Tracheal epithelial cell (primary cell): Measurements from ENCODE around the gene GPR42. TPM values are rescaled to one million over a fixed set of nuclear protein-coding genes. Genes with fewer than 3 reads are reported as not detected.

Experiments used
- total RNA-seq: library from RNA; depleted of rRNA; stranded (reverse); fragments of >200 nt; gene quantifications from 2 replicates; pipeline ENCODE4 v1.2.1, GENCODE V29; 2014

The GPR42 gene, protein sequence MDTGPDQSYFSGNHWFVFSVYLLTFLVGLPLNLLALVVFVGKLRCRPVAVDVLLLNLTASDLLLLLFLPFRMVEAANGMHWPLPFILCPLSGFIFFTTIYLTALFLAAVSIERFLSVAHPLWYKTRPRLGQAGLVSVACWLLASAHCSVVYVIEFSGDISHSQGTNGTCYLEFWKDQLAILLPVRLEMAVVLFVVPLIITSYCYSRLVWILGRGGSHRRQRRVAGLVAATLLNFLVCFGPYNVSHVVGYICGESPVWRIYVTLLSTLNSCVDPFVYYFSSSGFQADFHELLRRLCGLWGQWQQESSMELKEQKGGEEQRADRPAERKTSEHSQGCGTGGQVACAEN
- not detected in 2 replicates for total RNA-seq

DNA sequence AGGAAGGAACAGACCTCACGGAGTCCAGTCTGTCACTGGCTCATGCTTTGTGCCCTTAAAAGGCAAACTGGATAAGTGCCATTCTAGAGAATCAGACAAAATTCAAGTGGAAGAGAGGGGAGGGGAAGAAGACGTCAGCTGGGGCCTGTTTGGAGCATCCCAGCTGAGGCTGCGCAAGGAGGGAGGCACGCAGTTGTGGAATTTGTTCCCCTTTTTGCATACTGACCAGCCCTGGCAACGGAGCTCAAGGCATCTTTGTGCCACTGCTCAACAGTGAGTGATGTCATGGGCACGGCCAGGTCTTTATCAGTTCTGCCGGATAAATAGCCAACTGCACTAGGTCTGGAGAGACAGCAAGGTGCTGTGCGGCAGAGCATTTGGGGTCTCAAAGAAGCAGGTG lies at the start of gene GPR42:
TSS of gene GPR42 (plus strand) at position 347 of the 400 bp plus-strand sequence. CDS start 292 bp downstream, outside the sequence.

DNA sequence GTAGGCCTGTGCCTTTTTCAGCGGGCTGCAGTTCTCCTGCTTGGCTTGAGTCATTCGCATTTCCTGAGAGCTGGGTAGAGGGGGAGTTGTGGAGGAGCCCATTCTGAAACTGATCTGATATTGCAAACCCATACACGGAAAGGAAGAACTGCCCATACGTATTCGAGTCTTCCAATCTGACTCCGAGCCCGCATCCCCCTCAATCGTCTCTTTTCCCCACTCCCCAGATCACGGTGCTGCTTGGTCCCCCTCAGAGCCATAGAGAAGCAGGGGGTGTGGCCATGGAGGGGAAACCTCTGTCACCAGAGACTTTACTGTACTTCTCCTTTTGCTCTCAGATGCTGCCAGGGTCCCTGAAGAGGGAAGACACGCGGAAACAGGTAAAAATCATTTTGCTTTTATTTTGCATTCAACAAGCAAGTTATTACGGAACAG lies 42.0 kb upstream of the GPR42 start, which contains the start of gene CD22:
TSS of gene CD22 (plus strand) at position 337 of the 435 bp plus-strand sequence. CDS start 2,854 bp downstream, outside the sequence.

DNA sequence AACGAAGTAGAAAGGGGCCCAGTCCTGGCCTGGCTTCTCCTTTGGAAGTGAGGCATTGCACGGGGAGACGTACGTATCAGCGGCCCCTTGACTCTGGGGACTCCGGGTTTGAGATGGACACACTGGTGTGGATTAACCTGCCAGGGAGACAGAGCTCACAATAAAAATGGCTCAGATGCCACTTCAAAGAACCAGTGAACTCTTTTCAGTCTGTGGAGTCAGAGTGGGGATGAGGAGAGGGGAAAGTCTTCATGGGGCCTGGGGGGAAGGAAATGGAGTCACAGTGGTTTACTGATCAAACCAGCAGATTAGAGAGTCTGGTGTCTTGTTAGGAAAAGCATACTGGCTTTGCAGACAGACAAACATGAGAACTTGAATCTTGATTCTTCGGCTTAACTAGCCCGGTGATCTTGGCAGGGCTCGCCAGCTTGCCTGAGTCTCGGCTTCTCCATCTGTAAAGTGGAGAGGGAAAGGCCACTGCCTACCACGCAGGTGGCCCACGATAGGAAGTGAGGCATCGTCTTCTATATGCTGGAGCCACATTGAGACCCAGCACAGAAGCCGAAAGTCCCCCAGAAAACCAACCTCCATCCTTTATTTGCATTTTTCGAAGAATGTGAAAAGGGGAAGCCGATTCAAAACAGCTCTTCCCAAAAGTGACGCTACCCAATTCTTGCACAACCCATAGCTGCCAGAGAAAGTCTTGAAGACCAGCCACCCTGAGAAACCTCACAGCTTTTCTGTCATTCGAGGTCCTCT lies 23.5 kb upstream of the GPR42 start, which contains the start of gene FFAR1:
TSS of gene FFAR1 (plus strand) at position 732 of the 759 bp plus-strand sequence. CDS start 3,650 bp downstream, outside the sequence.

DNA sequence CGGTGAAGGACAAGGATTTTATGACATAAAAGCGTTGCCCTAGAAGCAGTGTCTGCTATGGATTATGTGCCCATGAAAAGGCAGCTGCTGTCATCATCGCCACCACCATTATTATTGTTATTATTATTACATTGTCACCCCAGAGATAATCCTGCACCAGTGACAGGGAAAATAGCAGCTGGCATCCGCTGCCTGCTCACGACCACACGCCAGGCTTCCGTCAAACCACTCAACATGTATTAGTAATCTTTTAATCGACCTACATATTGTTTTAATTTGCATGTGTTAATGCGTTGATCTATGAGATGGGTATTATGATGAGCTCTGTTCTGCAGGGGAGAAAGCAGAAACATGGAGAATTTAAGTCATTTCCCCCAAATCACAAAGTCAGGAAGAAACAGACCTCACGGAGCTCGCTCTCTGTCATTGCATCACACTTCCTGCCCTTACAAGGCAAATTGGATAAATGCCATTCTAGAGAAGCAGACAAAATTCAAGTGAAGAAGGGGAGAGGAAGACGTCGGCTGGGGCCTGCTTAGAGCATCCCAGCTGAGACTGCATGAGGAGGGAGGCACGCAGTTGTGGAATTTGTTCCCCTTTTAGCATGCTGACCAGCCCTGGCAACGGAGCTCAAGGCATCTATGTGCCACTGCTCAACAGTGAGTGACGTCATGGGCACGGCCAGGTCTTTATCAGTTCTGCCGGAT lies 12.8 kb upstream of the GPR42 start, which contains the start of gene FFAR3:
TSS of gene FFAR3 (plus strand) at position 594 of the 707 bp plus-strand sequence. CDS start 431 bp downstream, outside the sequence.

Other genes starting within 250 kb of the GPR42 start
- gene LGI4, start 236.0 kb upstream of the GPR42 start, total RNA-seq, result under 0.01 TPM in 1 of 2 replicates, not detected in the other
- not detected in 2 replicates for gene FXYD1, start 232.2 kb upstream of the GPR42 start, total RNA-seq
- not detected in 2 replicates for gene FXYD7, start 227.8 kb upstream of the GPR42 start, total RNA-seq
- 8.2 and 12.8 TPM in 2 replicates for gene FXYD5, start 216.3 kb upstream of the GPR42 start, total RNA-seq
- not detected in 2 replicates for gene FAM187B, start 142.3 kb upstream of the GPR42 start, total RNA-seq
- gene LSR, start 122.1 kb upstream of the GPR42 start, total RNA-seq, result 45.0 and 50.6 TPM in 2 replicates
- gene USF2, start 102.1 kb upstream of the GPR42 start, total RNA-seq, result 41.4 and 53.7 TPM in 2 replicates
- under 0.01 TPM in 1 of 2 replicates, not detected in the other for gene HAMP, start 88.5 kb upstream of the GPR42 start, total RNA-seq
- gene MAG, start 78.9 kb upstream of the GPR42 start, total RNA-seq, result not detected in 2 replicates
- not detected in 2 replicates for gene CD22, start 41.9 kb upstream of the GPR42 start, total RNA-seq
- under 0.01 TPM in 1 of 2 replicates, not detected in the other for gene FFAR1, start 23.2 kb upstream of the GPR42 start, total RNA-seq
- gene FFAR3, start 12.6 kb upstream of the GPR42 start, total RNA-seq, result not detected in 2 replicates
- 0.24 TPM in 1 of 2 replicates, not detected in the other for gene FFAR2, start 77.2 kb downstream of the GPR42 start, total RNA-seq
- 3.1 TPM in 1 of 2 replicates, not detected in the other for gene KRTDAP, start 119.4 kb downstream of the GPR42 start, total RNA-seq
- 75.0 and 131 TPM in 2 replicates for gene DMKN, start 142.6 kb downstream of the GPR42 start, total RNA-seq
- 2.3 and 16.6 TPM in 2 replicates for gene SBSN, start 157.2 kb downstream of the GPR42 start, total RNA-seq
- gene GAPDHS, start 162.4 kb downstream of the GPR42 start, total RNA-seq, result not detected in 2 replicates
- 132 and 141 TPM in 2 replicates for gene TMEM147, start 174.6 kb downstream of the GPR42 start, total RNA-seq
- not detected in 2 replicates for gene ATP4A, start 192.6 kb downstream of the GPR42 start, total RNA-seq
- gene PMIS2, start 215.1 kb downstream of the GPR42 start, total RNA-seq, result not detected in 2 replicates
- gene HAUS5, start 241.7 kb downstream of the GPR42 start, total RNA-seq, result 3.8 and 7.5 TPM in 2 replicates